GM18870 (cell line): Measurements from ENCODE around the gene OIT3.

ENCODE experiments used
- ATAC-seq: cut with Tn5 transposase; IDR thresholded peaks from one replicate; pipeline ENCODE4 v1.9.1; 2021; ENCODE audit warnings: moderate library complexity; ENCODE audit not compliant: unreplicated experiment

OIT3 gene

DNA sequence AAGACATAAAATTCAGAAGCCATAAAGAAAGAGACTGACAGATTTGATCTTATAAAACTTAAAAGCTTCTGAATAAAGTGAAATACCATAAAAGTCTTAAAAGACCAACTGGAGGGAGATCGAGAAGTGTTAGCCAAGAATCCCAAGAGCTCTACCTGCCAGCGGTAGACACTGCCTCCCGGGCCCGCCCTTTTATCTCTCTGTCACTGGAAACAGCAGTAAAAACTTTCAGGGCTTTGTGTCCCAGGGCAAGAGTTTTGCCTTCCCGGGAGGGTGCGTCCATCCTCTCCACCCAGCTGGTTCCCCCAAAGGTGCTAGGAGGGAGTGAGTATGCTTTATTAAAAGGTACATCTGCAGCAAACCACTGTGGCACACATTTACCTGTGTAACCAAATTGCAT lies 55.2 kb downstream of the OIT3 start:
- no peak for ATAC-seq

DNA sequence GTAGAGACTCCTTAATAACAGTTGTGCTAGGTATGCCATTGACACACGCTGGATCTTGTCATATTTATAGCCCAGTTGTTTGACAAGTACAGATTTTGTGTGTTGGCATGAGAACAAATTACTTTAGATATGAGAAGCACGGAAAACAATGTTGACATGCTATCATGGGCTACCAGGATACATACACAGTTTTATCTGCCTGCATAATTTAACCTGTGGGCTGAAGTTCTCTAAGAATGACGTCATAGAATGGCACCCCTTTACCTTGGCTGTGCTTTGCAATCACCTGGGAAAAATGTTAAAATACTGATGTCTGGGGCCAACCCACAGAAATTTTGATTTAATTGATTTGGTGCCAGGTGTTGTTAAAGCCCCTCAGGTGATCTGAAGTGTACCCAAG lies 58.2 kb downstream of the OIT3 start:
- no peak for ATAC-seq

DNA sequence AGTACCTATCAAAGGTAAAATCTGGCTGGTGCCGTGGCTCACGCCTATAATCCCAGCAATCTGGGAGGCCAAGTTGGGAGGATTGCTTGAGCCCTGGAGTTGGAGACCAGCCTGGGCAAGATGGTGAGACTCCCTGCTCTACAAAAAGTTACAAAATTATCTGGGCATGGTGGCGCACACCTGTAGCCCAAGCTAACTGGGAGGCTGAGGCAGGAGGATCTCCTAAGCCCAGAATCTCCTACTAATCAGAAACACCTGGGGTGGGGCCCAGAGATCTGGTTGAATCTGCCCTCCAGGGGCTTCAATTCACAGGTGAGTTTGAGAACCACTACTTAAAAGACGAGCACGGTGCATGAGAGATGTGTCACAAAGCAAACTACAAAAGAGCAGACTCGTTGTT lies 58.6 kb downstream of the OIT3 start:
- ATAC-seq = no peak

DNA sequence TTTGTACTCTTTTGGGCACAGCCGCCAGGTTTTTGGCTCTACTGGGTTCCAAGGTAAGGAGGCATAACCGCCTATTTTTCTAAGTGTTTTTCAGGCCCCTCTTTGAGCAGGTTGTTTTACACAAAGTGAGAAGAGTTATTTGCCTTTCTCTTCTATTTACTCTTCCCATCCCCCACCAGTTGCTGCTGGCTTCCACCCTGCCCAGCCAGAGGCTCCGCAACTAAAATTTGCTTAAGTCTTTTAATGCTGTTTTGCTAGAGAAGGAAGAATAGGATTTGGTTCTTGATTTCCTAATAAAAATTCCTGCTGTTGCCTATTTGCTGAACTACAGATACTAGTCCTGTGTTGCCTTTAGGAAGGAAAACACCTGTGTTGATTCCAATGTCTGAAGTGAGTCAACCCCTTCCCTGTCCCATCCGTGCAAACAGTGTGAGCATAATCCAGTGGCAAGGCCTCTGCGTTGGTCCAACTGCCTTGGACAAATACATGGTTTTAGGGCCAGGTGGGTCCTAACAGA lies 59.2 kb downstream of the OIT3 start:
- no peak for ATAC-seq

DNA sequence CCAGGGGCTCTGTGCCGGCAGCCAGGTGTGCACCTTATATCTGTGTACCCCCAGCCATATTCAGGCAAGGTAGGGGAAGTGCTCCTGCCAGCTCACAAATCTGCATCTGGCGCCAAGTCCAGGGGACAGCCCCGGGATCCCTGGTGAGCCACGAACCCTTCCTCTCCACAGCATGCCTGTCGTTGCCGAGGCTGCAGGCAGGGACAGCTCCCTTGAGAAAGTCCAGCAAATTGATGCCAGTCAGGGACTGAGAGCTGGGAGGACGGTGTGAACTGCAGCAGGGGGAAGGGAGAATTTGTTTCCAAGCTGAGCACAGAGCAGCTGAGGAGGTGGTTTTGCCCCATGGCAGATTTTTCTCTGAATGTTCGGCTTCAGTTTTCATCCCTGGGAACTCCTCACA lies 60.1 kb downstream of the OIT3 start:
- no peak for ATAC-seq

DNA sequence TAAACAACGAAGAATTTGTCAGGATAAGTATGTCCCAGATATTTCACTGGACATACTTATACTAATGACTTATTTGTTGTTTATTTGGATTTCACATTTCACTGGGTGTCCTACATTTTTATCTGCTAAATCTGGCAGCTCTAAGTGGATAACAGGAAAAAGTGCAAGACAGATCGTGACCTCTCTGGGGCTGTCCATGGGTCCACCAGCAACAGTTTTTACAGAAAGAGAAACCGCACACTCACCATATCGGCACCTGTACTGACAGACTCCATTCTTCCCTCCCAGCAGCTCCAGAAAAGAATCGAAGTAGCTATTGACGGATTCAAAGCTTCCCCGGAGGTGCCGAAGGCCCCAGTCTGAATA lies 60.7 kb downstream of the OIT3 start:
- no peak for ATAC-seq

DNA sequence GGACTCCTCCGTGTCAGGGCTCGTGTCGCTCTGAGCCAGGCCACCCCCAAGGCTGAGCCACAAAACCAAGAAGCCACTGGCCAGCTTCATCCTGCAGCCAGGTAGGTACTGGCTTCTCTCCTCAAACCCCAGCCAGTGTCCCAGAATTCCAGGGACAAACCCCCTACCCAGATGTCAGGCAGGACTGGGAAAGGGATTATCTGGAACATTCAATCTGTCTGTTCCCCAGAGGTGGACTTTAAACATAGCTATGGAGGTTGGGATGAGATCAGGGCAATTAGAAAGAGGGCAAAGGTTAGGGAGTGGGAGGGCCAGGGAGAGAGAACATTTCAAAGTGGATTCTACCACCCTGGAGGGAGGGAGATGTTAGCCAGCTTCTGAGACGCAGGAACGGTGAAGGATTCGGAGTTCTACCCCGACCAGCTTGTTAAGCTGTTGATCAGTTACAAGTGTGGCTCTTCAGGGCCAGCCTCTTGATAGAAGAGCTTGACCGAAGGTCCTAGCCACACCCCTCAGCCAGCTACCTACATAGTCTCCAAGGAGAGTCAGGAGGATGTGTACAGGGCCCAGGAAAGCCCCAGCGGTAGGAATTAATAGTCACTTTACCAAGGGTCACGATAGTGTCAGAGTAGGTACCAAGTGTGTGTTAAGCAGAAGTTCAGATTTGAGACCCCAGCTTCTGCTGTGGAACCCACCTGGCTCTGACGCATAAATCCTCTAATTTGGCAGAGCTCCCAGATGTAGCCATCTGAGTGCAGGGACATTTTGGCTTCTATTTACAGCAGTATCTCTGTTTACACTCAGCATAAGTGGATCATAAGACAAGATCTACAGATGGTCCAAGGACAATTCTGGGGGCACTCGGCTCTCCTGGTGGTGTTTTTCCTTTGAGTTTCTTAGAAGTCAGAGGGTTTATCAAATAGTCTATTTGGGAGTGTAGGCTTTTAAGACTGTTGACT lies 61.3 kb downstream of the OIT3 start, which contains the start of gene PLA2G12B:
PLA2G12B (minus strand) TSS at position 211 of the 959 bp plus-strand sequence; CDS start at position 90, 121 bp downstream.
- ATAC-seq = no peak

DNA sequence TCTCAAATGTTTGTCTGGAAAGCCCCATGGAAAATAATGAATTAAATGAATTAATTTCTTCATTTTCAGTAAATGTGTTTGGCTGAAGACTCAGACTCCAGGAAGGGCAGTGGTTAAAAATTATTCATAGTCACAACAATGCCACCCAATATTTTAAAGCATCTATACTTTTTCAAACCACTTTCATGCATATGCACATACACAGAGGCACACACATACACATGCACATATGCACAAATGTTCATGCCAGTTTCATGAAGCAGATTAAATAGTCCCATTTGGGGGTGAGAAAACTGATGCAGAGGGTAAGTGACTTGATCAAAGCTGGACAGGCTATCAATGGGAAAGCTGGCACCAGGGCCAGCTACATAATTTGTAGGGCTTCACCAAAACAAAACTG lies 62.5 kb downstream of the OIT3 start:
- ATAC-seq = no peak

DNA sequence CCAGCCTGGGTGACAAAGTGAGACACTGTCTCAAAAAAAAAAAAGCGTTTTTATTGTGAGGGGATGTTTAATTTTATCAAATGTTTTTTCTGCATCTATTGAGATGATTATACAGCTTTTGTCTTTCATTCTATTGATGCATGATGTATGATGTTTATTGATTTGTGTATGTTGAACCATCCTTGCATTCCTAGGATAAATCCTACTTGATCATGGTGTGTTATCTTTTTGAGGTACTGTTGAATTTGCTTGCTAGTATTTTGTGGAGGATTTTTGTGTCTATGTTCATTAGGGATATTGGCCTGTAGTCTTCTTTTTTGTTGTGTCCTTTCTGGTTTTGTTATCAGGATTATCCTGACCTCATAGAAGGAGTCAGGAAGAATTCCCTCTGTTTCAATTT lies 83.3 kb downstream of the OIT3 start:
- ATAC-seq = no peak

DNA sequence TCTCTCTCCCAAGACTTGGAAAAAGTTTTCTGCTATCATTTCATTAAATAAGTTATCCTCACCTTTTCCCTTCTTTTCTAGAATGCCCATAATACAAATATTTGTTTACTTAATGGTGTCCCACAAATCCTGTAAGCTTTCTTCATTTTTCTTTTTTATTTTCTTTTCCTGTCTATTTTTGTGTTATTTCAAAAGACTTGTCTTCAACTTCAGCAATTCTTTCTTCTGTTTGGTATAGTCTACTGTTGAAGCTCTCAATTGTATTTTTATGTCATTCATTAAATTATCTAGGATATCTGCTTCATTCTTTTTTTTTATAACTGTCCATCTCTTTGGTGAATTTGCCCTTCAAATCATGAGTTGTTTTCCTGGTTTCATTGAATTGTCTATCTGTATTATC lies 86.2 kb downstream of the OIT3 start:
- ATAC-seq = no peak

DNA sequence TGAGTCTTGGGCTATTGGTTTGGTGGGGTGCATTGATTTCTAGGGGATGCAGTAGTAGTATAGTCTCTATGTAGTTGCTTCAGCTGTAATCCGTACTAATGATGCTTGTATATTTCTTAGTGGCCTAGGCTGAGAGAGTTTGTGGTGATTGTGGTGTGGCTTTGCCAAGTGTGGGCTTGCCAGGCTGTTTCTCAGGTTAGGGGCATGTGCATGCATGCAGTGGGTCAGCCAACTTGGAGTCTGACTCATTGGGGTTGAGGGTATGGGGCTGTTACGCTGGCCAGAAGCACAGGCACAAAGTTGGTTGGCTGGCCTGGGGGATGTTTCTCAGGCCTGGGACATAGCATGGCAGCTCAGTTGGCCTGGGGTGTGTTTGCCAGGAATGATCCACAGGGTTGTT lies 86.8 kb downstream of the OIT3 start:
- no peak for ATAC-seq

DNA sequence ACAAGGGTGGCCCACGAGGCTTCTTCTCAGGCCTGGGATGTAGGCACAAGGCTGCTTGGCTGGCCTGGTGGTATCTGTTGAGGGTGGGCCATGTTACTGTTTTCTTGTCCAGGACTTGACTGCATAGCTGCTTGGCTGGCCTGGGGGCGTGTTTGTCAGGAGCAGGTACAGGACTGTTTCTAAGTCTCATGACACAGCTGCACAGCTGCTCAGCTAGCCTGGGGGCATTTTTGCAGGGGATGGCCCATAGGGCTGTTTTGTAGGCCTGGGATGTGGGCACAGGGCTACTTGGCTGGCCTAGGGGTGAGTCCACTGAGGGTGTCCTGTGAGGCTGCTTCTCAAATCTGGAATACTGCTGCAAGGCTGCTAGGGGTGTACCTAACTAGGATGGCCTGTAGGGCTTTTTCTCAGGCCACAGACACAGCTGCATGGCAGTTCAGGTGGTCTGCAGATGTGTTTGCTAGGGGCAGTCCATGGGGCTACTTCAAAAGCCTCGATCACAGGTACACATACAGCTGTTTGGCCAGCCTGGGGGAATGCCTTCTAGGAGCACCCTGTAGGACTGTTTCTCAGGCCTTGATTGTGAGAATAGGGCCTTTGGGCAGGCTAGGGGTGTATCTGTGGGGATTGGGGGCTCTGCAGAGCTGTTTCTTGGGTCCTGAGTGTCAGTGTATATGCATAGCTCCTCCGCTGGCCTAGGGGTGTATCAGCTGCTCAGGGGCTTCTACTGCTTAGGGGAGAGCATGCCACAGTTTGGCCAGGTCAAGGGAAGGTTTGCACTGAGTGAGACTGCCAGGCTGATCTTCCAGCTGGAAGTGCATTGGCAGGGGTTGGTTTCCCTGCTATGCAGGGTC lies 87.7 kb downstream of the OIT3 start:
- no peak for ATAC-seq

DNA sequence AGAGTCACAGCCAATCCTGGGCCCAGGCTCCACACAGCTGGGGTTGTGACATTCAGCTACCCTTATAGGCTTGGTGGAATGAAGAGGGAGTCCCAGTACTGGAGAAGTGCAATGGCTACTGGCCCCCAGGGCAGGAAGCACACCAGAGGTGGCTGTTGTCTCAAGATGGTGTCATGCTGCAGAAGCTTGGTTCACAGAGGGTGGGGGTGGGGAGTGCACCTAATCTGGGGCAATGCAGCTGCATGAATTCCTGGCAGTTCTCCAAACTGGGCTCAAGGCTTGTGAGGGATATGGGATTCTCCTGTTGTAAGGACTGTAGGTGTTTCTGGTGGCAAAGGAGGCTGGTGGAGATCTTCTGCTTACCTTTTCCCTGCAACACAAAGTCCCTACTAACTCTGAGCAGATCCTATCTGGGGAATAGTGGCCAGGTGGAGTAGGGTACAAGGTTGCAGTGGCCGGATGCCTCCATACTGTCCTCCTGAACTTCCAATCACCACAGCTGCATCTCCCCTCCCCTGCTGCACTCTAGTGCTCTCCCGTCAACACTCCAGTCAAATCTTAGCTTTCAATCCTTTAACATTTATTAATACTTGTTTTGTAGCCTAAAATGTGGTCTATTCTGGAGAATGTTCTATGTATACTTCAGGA lies 88.5 kb downstream of the OIT3 start:
- no peak for ATAC-seq
